ENCODE data around the gene SOBP. TPM values are rescaled to one million over a fixed set of nuclear protein-coding genes. Genes with fewer than 3 reads are reported as not detected.
A peak's percentile ranks its signal among the peaks of the same experiment; 100 is the strongest.

SOBP gene
- total RNA-seq, 4 donors from 2014 or later: 6.0 to 18.4 (median 6.7) TPM

DNA sequence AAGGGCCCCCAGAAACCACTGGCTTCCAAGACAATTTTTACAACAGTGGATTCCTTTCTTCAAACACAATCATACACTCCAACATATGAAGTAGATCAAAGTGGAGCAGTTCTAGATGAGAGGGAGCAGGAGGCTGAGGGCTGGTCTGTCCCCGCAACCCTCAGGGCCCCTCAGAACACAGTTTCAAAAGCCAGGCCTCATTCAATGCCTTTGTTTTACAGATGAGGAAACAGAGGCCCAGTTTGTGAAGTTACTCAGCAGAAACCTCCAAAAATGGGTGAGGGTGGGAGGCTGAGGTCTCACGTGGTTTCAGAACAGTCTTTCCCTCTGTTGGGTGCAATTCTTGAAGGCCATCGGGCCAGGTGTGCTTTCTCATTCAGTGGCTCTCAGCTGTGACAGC, 199.3 kb downstream of the SOBP start:
- peak overlapping the region in 1 of 4 donors; percentile 8 for H3K27ac ChIP-seq
- H3K27me3 ChIP-seq: no peaks in the 10 kb centered on the region
- peaks cover 0 to 9% (median 0%) of the 10 kb centered on the region in 4 donors for H3K9me3 ChIP-seq
- TF ChIP-seq POLR2A (IDR thresholded peaks at IDR 0.05) (no peak), EP300 (IDR thresholded peaks at IDR 0.05) (no peak)
- TF ChIP-seq, protein P1, sequence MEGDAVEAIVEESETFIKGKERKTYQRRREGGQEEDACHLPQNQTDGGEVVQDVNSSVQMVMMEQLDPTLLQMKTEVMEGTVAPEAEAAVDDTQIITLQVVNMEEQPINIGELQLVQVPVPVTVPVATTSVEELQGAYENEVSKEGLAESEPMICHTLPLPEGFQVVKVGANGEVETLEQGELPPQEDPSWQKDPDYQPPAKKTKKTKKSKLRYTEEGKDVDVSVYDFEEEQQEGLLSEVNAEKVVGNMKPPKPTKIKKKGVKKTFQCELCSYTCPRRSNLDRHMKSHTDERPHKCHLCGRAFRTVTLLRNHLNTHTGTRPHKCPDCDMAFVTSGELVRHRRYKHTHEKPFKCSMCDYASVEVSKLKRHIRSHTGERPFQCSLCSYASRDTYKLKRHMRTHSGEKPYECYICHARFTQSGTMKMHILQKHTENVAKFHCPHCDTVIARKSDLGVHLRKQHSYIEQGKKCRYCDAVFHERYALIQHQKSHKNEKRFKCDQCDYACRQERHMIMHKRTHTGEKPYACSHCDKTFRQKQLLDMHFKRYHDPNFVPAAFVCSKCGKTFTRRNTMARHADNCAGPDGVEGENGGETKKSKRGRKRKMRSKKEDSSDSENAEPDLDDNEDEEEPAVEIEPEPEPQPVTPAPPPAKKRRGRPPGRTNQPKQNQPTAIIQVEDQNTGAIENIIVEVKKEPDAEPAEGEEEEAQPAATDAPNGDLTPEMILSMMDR (IDR thresholded peaks at IDR 0.05): no peak
- no peak for DNase-seq (ENCODE audit: low spot score in 2 of 2)
- peaks cover 0 to 19% (median 3%) of the 10 kb centered on the region in 4 donors for H3K4me1 ChIP-seq
- 89 to 91% methylated on average over 2 to 3 of the region's 3 CpGs for WGBS, 2 donors
- H3K36me3 ChIP-seq: no peaks in the 10 kb centered on the region
- H3K4me3 ChIP-seq: no peak overlapping the region

- Histone ChIP-seq H3K4me1 (peaks cover 0 to 19% (median 3%) of the 10 kb centered on the region in 4 donors), H3K4me3 (no peak overlapping the region), H3K9me3 (peaks cover 0 to 2% (median 0%) of the 10 kb centered on the region in 4 donors), H3K27ac (peak overlapping the region in 1 of 4 donors; percentile 8), H3K27me3 (no peaks in the 10 kb centered on the region), H3K36me3 (no peaks in the 10 kb centered on the region)
- no peak for DNase-seq (ENCODE audit: low spot score in 2 of 2)
- 47 to 64% methylated on average over 13 of the region's 13 CpGs for WGBS, 2 donors
- TF ChIP-seq POLR2A (IDR thresholded peaks at IDR 0.05) (no peak), EP300 (IDR thresholded peaks at IDR 0.05) (no peak)
- TF ChIP-seq, protein P1 (IDR thresholded peaks at IDR 0.05): no peak
These were observed 200.2 kb downstream of the SOBP start for GRCh38 chr6:107689951-107690642.

- H3K36me3 ChIP-seq: no peaks in the 10 kb centered on the region
- DNase-seq (ENCODE audit: low spot score in 2 of 2): no peak
- H3K27me3 ChIP-seq: no peaks in the 10 kb centered on the region
- H3K4me1 ChIP-seq: peaks cover 0 to 19% (median 3%) of the 10 kb centered on the region in 4 donors
- WGBS, 2 donors: 31 to 39% methylated on average over 6 of the region's 6 CpGs
- H3K9me3 ChIP-seq: no peaks in the 10 kb centered on the region
- TF ChIP-seq POLR2A (IDR thresholded peaks at IDR 0.05): no peak
- TF ChIP-seq, protein P1 (IDR thresholded peaks at IDR 0.05): no peak
- H3K4me3 ChIP-seq: no peak overlapping the region
- no peak overlapping the region for H3K27ac ChIP-seq
These were observed 200.7 kb downstream of the SOBP start for GRCh38 chr6:107690643-107691061.

- Histone ChIP-seq H3K27me3 (no peaks in the 10 kb centered on the region), H3K9me3 (no peaks in the 10 kb centered on the region), H3K27ac (peak overlapping the region in 1 of 4 donors; percentile 18), H3K36me3 (no peaks in the 10 kb centered on the region), H3K4me1 (peaks cover 0 to 19% (median 3%) of the 10 kb centered on the region in 4 donors), H3K4me3 (no peak overlapping the region)
- TF ChIP-seq, protein P1 (IDR thresholded peaks at IDR 0.05): no peak
- TF ChIP-seq POLR2A (IDR thresholded peaks at IDR 0.05) (no peak), EP300 (IDR thresholded peaks at IDR 0.05) (no peak)
- 31 to 38% methylated on average over 12 of the region's 12 CpGs for WGBS, 2 donors
- DNase-seq (ENCODE audit: low spot score in 2 of 2): no peak
These were observed 201.3 kb downstream of the SOBP start for GRCh38 chr6:107691062-107691751.

- no peaks in the 10 kb centered on the region for H3K27me3 ChIP-seq
- H3K27ac ChIP-seq: no peak overlapping the region
- no peaks in the 10 kb centered on the region for H3K9me3 ChIP-seq
- no peak overlapping the region for H3K4me3 ChIP-seq
- H3K36me3 ChIP-seq: no peaks in the 10 kb centered on the region
- WGBS, 2 donors: 84% methylated on average over 3 of the region's 3 CpGs
- no peak for TF ChIP-seq POLR2A (IDR thresholded peaks at IDR 0.05)
- TF ChIP-seq, protein P1 (IDR thresholded peaks at IDR 0.05): no peak
- TF ChIP-seq EP300 (IDR thresholded peaks at IDR 0.05): no peak
- DNase-seq (ENCODE audit: low spot score in 2 of 2): no peak
- H3K4me1 ChIP-seq: peaks cover 0 to 19% (median 3%) of the 10 kb centered on the region in 4 donors
These were observed 202.4 kb downstream of the SOBP start for GRCh38 chr6:107692351-107692750.

All from tibial nerve (tissue), 4 donors.